Astrocyte (in vitro differentiated cells and primary cell): ENCODE data around the gene SLC44A5.

Experiments
- CTCF ChIP-seq: IDR thresholded peaks from 2 replicates; pipeline ENCODE4 v1.5.1; 2011; ENCODE audit warnings: low read depth, mild to moderate bottlenecking, inconsistent platforms, low read length, moderate library complexity; ENCODE audit not compliant: insufficient read depth
- EZH2 ChIP-seq: IDR thresholded peaks from 2 replicates; pipeline ENCODE4 v1.6.1; 2012; ENCODE audit warnings: mild to moderate bottlenecking, low read length, inconsistent platforms; ENCODE audit not compliant: insufficient read depth

GRCh38 chr1:75440274-75440673, 170.6 kb downstream of the SLC44A5 start:
- TF ChIP-seq CTCF, result no peak
- TF ChIP-seq EZH2, result no peak
